ENCODE data around the gene WWC2.

The WWC2 gene

DNA sequence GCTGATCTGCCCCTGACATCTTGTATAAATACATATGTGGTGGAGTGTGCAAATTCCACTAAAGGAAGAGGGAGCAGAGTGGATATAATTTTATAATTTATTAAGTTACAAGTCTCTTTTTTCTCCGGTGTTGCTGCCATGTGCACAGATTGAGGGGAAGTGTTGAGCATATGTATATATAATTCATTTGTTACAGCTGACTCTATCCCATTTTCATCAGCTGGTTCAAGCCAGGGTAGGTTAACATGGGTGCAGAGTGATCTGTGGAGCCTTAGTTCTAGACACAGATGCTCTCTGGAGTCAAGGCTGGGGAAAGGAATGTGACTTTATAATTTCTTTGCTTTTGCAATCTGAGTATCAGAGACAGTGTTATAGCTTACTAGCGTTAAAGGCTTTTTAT lies 103.5 kb downstream of the WWC2 start:
- DNase-seq (ENCODE audit: low spot score) = no peak

- DNase-seq (ENCODE audit: low spot score) = no peak
These were observed 105.7 kb downstream of the WWC2 start for GRCh38 chr4:183204793-183205192.

- no peak for DNase-seq (ENCODE audit: low spot score)
These were observed 106.1 kb downstream of the WWC2 start for GRCh38 chr4:183205193-183205592.

GRCh38 chr4:183205709-183206108 lies 106.7 kb downstream of the WWC2 start:
- DNase-seq (ENCODE audit: low spot score) = no peak

GRCh38 chr4:183211533-183211932 lies 112.5 kb downstream of the WWC2 start:
- DNase-seq (ENCODE audit: low spot score) = no peak

- DNase-seq (ENCODE audit: low spot score) = no peak
These were observed 114.9 kb downstream of the WWC2 start for GRCh38 chr4:183213996-183214395.

DNA sequence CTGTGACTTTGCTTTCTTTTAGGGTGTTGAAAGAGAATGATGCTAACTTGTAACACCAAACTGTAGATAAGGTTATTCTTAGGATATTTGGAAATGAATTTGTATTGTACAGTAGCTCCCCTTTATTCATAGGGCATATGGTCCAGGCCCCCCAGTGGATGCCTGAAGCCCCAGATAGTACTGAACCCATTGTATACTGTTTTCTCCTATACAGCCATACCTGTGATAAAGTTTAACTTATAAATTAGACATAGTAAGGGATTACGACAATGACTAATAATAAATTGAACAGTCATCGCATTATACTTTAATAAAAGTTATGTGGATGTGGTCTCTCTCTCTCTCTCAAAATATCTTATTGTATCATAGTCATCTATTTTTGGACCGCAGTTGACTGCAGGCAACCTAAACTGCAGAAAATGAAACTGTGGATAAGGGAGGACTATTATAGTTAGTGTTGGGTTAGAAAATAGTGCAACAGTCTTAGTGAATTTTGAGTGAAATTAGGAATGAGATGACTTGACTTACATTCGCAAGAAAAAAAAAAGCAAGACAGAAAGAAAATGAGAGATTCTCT lies 115.9 kb downstream of the WWC2 start:
- no peak for DNase-seq (ENCODE audit: low spot score)

- DNase-seq (ENCODE audit: low spot score) = no peak
These were observed 121.2 kb downstream of the WWC2 start for GRCh38 chr4:183220236-183220635.

DNA sequence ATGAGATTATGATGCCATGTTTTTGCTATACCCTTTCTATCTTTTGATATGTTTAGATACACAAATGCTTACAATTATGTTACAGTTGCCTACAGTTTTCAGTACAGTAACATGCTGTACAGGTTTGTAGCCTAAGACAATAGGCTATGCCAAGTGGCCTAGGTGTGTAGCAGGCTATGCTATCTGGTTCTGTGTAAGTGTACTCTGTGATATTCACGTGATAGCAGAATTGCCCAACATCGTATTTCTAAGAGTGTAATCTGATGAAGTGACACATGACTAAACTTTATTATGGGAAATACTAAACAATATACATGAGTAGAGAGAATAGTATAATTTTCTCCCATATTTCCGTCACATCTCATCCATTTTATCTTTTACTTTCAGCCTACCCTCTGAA lies 124.0 kb downstream of the WWC2 start:
- DNase-seq (ENCODE audit: low spot score) = no peak

DNA sequence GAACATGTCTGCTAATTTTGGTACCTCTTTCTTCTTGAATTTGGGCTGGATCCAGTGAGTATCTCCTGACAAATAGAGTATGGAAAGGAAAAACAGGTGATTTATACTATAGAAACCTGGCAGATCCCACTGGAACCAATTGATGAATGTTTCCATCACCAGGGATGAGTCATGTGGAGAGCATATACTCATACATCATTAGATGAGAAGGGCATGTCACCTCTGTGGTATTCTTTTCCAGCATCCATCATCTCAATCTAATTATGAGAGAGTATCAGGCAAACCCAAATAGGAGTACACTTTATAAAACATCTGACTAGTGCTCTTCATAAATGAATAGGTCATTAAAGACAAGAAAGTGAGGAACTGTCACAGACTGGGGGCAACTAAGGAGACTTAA lies 130.3 kb downstream of the WWC2 start:
- no peak for DNase-seq (ENCODE audit: low spot score)

- no peak for DNase-seq (ENCODE audit: low spot score)
These were observed 141.7 kb downstream of the WWC2 start for GRCh38 chr4:183240581-183241321.

GRCh38 chr4:183241322-183241640 lies 142.2 kb downstream of the WWC2 start:
- no peak for DNase-seq (ENCODE audit: low spot score)

DNA sequence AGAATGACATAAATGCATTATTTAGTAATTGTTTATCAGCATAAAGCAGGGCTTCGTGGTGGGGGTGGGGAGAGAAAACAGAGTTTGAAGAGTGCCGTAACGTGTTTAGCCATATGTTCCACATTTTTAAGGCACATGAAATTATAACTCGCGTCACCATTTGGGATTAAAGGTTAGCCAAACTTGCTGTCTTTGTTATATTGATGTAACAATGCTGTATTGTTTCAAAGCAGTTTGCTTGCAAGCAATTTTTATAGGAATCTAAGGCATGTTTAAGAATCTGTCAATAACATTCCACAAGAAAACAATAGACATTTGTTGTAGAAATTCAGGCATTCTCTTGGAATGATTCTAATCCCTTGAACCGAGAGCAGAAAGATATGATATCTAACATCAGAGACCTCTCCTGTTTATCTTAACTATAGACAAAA lies 142.7 kb downstream of the WWC2 start:
- DNase-seq (ENCODE audit: low spot score) = no peak

DNA sequence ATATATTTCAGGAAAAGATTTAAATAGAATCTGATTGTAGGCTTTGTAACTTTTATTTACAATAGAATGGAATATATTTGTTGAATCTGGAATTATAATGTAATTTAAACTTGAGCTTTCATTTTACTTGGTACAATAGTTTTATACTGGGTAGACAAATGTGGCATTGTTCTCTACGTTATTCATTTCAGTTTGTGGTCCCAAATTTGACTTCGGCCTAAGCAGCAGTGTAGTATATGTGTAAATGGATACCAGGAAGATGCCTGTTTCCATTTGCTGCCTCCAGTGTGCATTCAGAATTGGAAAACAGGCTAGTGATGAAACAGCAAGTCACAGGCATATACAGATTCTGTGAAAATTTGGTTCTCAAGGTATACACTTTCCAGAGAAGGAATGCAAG lies 143.2 kb downstream of the WWC2 start:
- no peak for DNase-seq (ENCODE audit: low spot score)

GRCh38 chr4:183244019-183244418 lies 145.0 kb downstream of the WWC2 start:
- no peak for DNase-seq (ENCODE audit: low spot score)

- no peak for DNase-seq (ENCODE audit: low spot score)
These were observed 145.4 kb downstream of the WWC2 start for GRCh38 chr4:183244506-183244905.

GRCh38 chr4:183248201-183248600 lies 149.1 kb downstream of the WWC2 start:
- no peak for DNase-seq (ENCODE audit: low spot score)

DNA sequence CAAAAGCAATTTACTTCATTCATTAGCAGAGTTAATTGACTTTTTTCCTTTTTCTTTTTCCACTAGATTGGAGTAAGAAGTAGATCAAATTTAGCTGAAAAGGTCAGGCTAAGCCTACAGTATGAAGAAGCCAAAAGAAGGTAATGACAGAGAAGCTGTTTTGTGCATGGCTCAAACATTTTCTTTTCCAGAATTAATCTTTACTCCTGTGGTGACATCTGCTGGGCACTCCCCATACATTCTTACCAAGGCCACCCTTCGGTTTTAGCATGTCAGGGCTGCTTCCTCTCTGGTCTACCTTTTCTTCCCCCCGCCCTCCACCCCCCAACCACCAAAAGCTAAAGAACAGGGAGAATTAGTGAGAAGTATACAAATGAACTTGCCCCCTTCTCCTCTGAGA lies 150.8 kb downstream of the WWC2 start:
- DNase-seq (ENCODE audit: low spot score) = no peak

DNA sequence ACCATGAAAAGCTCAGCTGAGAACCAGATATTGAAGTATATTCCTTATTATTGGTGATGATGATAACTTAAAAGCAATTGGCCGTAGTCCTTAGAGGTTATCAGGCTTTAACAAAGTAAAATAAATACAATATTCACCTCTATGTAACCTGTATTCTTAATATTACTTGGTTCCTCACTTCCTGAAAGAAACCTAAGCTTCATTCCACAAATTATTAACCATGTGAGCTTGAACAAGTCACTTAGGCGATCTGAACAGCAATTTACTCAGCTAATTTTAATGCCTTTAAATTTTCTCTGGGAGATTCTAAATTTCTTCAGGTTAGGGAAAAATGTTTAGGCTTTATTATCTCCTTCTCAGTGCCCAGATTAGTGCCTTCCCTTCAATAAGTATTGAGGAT lies 151.8 kb downstream of the WWC2 start:
- DNase-seq (ENCODE audit: low spot score) = no peak

- DNase-seq (ENCODE audit: low spot score) = no peak
These were observed 153.9 kb downstream of the WWC2 start for GRCh38 chr4:183252959-183253358.

- DNase-seq (ENCODE audit: low spot score) = no peak
These were observed 154.4 kb downstream of the WWC2 start for GRCh38 chr4:183253451-183253850.

DNA sequence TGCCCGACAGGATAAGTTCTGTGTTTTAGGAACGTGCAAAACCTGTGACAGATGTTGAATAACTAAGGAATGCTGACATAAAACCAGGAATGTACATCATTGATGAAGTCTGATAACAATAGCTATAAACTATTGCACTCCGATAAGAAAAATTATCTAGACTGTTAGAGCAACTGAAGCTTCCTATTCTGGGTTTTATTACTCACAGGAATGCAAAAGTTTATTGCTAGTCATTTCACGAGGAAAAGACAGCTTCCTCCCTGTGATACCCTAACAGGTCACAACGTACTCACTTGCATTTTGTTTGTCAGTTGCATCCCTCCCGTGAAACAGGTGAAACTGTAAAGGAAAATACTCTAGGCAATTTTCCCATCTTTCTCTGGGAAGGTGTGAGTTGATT lies 155.1 kb downstream of the WWC2 start:
- no peak for DNase-seq (ENCODE audit: low spot score)

DNA sequence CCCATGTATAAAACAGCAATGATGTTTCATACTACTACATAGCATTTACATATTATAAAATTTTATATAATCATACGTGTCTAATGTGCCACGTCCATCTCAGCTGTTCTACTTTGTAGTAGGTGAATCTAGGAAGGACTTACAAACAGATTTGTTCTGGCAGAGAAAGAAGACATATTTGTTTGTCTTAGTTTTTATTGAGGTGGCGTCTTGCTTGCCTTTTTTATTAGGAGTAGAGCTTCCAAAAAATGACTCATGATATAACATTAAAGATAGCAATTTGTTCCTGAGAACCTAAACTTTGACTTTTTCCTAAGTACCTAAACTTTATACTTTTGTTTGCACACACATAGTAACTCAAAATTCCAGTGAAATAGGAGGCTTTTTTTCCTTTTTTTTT lies 156.4 kb downstream of the WWC2 start:
- no peak for DNase-seq (ENCODE audit: low spot score)

DNA sequence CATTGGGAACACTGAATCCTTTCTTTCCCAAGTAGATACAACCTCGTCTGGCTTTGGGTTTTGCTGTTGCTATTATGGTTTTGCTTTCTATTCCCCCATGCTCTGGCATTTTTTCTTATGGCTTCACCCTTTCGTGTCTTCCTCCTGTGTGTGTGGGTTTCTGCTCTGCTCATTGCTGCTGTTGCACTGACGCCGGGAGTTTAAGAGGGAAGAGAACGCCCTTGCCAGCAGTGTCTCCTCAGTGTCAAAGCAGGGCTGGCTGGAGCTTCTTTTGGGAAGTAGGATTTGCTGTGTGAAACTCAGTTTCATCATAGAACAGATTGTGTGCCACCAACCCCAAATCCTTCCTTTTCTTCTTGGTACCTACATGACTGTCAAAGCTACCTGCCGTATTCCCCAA lies 157.3 kb downstream of the WWC2 start:
- DNase-seq (ENCODE audit: low spot score) = no peak
